Left kidney (tissue), 2 donors: ENCODE results near the gene TYMS. TPM values are rescaled to one million over a fixed set of nuclear protein-coding genes. Genes with fewer than 3 reads are reported as not detected.

Source experiments
- DNase-seq: peaks from one replicate; pipeline ENCODE4 v3.0.0-alpha.2; 2013
- polyA plus RNA-seq: library from polyadenylated mRNA; unstranded; fragments of 120-200 nt; gene quantifications from one replicate; pipeline ENCODE4 v1.2.1, GENCODE V29; 2013; ENCODE audit not compliant: insufficient read length

TYMS gene
- polyA plus RNA-seq, 1 donor, result 180 TPM

GRCh38 chr18:711310-711656, 53.8 kb downstream of the TYMS start:
- DNase-seq, result peak; percentile 37

GRCh38 chr18:711657-712400, 54.4 kb downstream of the TYMS start:
- peak; percentile 61 for DNase-seq

GRCh38 chr18:712401-713134, 55.1 kb downstream of the TYMS start, which contains the start of gene ENOSF1:
TSS of gene ENOSF1 (minus strand) at chr18:712630. CDS start at chr18:712587, 43 bp downstream.
- DNase-seq, result peak; percentile 74

- DNase-seq, result no peak
Measured at GRCh38 chr18:713135-713490, 55.7 kb downstream of the TYMS start.

GRCh38 chr18:715626-716025, 58.2 kb downstream of the TYMS start:
- DNase-seq, result no peak

GRCh38 chr18:717003-717402, 59.5 kb downstream of the TYMS start:
- no peak for DNase-seq

Other genes with a start within 250 kb of the TYMS start
- gene COLEC12, start 157.0 kb upstream of the TYMS start, polyA plus RNA-seq, result 23.3 TPM
- gene CETN1, start 77.3 kb upstream of the TYMS start, polyA plus RNA-seq, result not detected
- 18.4 TPM for gene CLUL1, start 60.7 kb upstream of the TYMS start, polyA plus RNA-seq
- 141 TPM for gene ENOSF1, start 55.0 kb downstream of the TYMS start, polyA plus RNA-seq
- gene YES1, start 154.6 kb downstream of the TYMS start, polyA plus RNA-seq, result 75.3 TPM
- 0.10 TPM for gene ADCYAP1, start 247.2 kb downstream of the TYMS start, polyA plus RNA-seq